BLaER1 treated with 17β-estradiol and CSF1 and Interleukin-3, amounts not matched to agents 10 nM and 100 nM (cell line): Measurements from ENCODE around the gene HSPB7.
"Not testable (repeated sequence)": the region's sequence is repeated elsewhere in the genome, so short reads cannot be mapped to it uniquely, and the experiment has no call there.

ENCODE experiments used
- H3K27ac ChIP-seq, 11 experiments: shearing (Covaris generic); formaldehyde crosslinking; 2 replicates each; pipeline ENCODE4 v1.8.1; 2022
- H3K27me3 ChIP-seq, 11 experiments: shearing (Covaris generic); formaldehyde crosslinking; 2 replicates each; pipeline ENCODE4 v1.8.1; 2022
- H3K36me3 ChIP-seq, 11 experiments: shearing (Covaris generic); formaldehyde crosslinking; 2 replicates each; pipeline ENCODE4 v1.8.1; 2022
- H3K4me1 ChIP-seq, 10 experiments: shearing (Covaris generic); formaldehyde crosslinking; 2 replicates each; pipeline ENCODE4 v1.8.1; 2022
- H3K4me2 ChIP-seq, 11 experiments: shearing (Covaris generic); formaldehyde crosslinking; 2 replicates each; pipeline ENCODE4 v1.8.1; 2022
- H3K4me3 ChIP-seq, 10 experiments: shearing (Covaris generic); formaldehyde crosslinking; 2 replicates each; pipeline ENCODE4 v1.8.1; 2022
- H3K9ac ChIP-seq, 11 experiments: shearing (Covaris generic); formaldehyde crosslinking; 2 replicates each; pipeline ENCODE4 v1.8.1; 2022
- H3K9me3 ChIP-seq, 11 experiments: shearing (Covaris generic); formaldehyde crosslinking; replicated peaks in 1 of 11; 2 replicates each; pipeline ENCODE4 v1.8.1; 2022
- H4K20me1 ChIP-seq, 11 experiments: shearing (Covaris generic); formaldehyde crosslinking; 2 replicates each; pipeline ENCODE4 v1.8.1; 2022
- Cebpa-rat ChIP-seq, 11 experiments: shearing (Covaris generic); IDR thresholded peaks; 2 replicates each; pipeline ENCODE4 v1.8.1; 2022

Gene HSPB7

GRCh38 chr1:16051039-16051438 is 33.2 kb upstream of the HSPB7 start:
- H3K27me3 ChIP-seq: no peaks in the 10 kb centered on the region
- no peaks in the 10 kb centered on the region; a peak in 1 of 22 replicates for H4K20me1 ChIP-seq
- no peak overlapping the region for H3K27ac ChIP-seq
- H3K9me3 ChIP-seq: no peaks in the 10 kb centered on the region
- H3K4me1 ChIP-seq: peaks cover 8 to 33% (median 28%) of the 10 kb centered on the region in 10 experiments; a peak in 18 of 20 replicates
- no peak overlapping the region for H3K4me2 ChIP-seq
- no peak overlapping the region for H3K9ac ChIP-seq
- no peak for TF ChIP-seq Cebpa-rat (IDR thresholded peaks at IDR 0.05)
- H3K36me3 ChIP-seq: no peaks in the 10 kb centered on the region
- H3K4me3 ChIP-seq: no peak overlapping the region

DNA sequence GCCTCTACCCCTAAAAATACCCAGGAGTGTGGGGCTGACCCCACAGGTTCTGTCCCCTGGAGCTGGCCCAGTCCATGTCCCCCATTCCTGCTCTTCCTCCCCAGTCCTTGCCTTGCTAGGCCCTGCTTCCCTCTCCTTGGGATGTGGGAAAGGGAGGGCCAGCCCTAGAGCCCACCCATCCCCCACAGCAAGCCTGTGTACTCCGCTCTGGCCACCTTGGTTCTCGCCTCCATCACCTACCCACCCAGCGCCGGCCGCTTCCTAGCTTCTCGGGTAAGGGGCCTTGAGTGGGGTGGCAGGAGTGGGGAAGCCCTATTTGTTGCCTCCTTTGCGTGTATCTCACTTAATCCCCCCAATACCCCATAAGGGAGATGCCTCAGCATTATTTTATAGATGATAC is 32.5 kb upstream of the HSPB7 start:
- Histone ChIP-seq H3K9ac (no peak overlapping the region), H3K4me3 (no peak overlapping the region), H4K20me1 (no peaks in the 10 kb centered on the region; a peak in 1 of 22 replicates), H3K9me3 (no peaks in the 10 kb centered on the region), H3K4me2 (no peak overlapping the region), H3K27me3 (no peaks in the 10 kb centered on the region), H3K36me3 (no peaks in the 10 kb centered on the region), H3K4me1 (peaks cover under 1 to 26% (median 21%) of the 10 kb centered on the region in 10 experiments; a peak in 17 of 20 replicates), H3K27ac (no peak overlapping the region)
- TF ChIP-seq Cebpa-rat (IDR thresholded peaks at IDR 0.05): no peak

GRCh38 chr1:16048573-16049189 is 30.8 kb upstream of the HSPB7 start:
- no peaks in the 10 kb centered on the region for H3K27me3 ChIP-seq
- H3K4me3 ChIP-seq: peak overlapping the region in 9 of 10 experiments; percentile 23 to 52 (median 40); a peak in 9 of 20 replicates
- peak overlapping the region in 4 of 11 experiments; percentile 41 to 49 (median 45); a peak in 6 of 22 replicates for H3K27ac ChIP-seq
- no peaks in the 10 kb centered on the region for H3K36me3 ChIP-seq
- H4K20me1 ChIP-seq: no peaks in the 10 kb centered on the region; a peak in 1 of 22 replicates
- TF ChIP-seq Cebpa-rat (IDR thresholded peaks at IDR 0.05): no peak
- H3K4me2 ChIP-seq: peak overlapping the region; percentile 60 to 82 (median 74)
- peak overlapping the region in 10 of 11 experiments; percentile 13 to 68 (median 58); a peak in 15 of 22 replicates for H3K9ac ChIP-seq
- H3K9me3 ChIP-seq: no peaks in the 10 kb centered on the region
- peaks cover 0 to 11% (median 7%) of the 10 kb centered on the region in 10 experiments; a peak in 15 of 20 replicates for H3K4me1 ChIP-seq

DNA sequence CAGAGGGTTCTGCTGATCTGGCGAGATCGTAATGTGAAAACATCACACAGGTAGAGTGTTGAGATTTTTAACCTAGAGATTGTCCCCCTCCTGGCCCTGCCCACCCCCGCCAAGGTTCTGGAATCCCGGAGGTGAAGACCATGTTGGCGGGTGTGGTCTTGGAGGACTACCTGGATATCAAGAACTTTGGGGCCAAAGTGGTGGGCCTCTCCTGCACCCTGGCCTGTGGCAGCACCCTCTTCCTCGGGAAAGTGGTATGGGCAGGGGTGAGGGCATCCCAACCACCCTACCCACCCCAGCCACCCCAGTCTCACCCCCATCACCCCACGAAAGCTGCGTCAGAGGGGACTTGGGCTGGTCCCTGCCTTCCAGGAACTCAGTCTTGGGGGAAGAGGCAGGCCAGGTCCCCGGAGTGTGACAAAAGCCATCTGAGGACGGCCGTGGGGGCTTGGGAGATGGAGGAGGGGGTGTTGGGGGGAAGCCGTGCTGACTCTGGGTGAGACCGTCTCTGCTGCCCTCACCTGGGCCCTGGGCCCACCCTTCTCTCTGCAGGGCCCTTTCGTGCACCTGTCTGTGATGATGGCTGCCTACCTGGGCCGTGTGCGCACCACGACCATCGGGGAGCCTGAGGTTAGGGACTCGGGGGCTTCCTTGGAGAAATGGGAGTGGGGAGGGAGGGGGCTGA is 30.1 kb upstream of the HSPB7 start:
- no peak overlapping the region for H3K27ac ChIP-seq
- peaks cover 0 to 11% (median 7%) of the 10 kb centered on the region in 10 experiments; a peak in 15 of 20 replicates for H3K4me1 ChIP-seq
- no peak overlapping the region for H3K9ac ChIP-seq
- no peaks in the 10 kb centered on the region for H3K9me3 ChIP-seq
- TF ChIP-seq Cebpa-rat (IDR thresholded peaks at IDR 0.05): no peak
- no peaks in the 10 kb centered on the region; a peak in 1 of 22 replicates for H4K20me1 ChIP-seq
- H3K27me3 ChIP-seq: no peaks in the 10 kb centered on the region
- H3K36me3 ChIP-seq: no peaks in the 10 kb centered on the region
- no peak overlapping the region for H3K4me3 ChIP-seq
- H3K4me2 ChIP-seq: peak overlapping the region in 8 of 11 experiments; percentile 8 to 79 (median 72); a peak in 10 of 22 replicates

GRCh38 chr1:16046842-16047241 is 29.0 kb upstream of the HSPB7 start:
- Histone ChIP-seq H3K4me1 (peaks cover 0 to 11% (median 7%) of the 10 kb centered on the region in 10 experiments; a peak in 15 of 20 replicates), H3K4me2 (no peak overlapping the region), H3K36me3 (no peaks in the 10 kb centered on the region), H3K27ac (no peak overlapping the region), H3K9me3 (no peaks in the 10 kb centered on the region), H3K4me3 (no peak overlapping the region), H3K27me3 (no peaks in the 10 kb centered on the region), H3K9ac (no peak overlapping the region), H4K20me1 (no peaks in the 10 kb centered on the region; a peak in 1 of 22 replicates)
- no peak for TF ChIP-seq Cebpa-rat (IDR thresholded peaks at IDR 0.05)

DNA sequence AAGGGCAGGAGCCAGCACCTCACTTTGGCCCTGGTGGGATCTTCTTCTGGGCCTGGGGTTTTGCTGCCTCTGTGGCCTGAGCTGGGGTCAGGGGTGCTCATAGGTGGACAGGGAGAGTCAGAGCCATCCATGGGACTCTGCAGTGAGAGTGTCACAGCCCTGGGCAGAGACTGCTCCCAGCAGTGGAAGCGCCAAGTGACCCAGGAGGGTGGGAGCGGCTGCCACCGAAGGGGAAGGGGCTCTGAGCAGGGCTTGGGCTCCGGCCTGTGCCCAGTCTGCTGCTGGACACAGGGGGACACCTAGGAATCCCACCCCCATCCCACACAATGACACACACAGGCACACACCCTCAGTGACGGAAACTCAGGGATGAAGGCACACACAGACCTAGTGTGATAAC is 26.1 kb upstream of the HSPB7 start:
- Histone ChIP-seq H3K4me3 (no peak overlapping the region), H3K9me3 (no peaks in the 10 kb centered on the region), H3K4me2 (no peak overlapping the region), H3K36me3 (no peaks in the 10 kb centered on the region), H3K4me1 (peaks cover 0 to 7% (median 4%) of the 10 kb centered on the region in 10 experiments; a peak in 14 of 20 replicates), H3K27me3 (no peaks in the 10 kb centered on the region), H3K9ac (no peak overlapping the region), H4K20me1 (no peaks in the 10 kb centered on the region; a peak in 1 of 22 replicates), H3K27ac (no peak overlapping the region)
- no peak for TF ChIP-seq Cebpa-rat (IDR thresholded peaks at IDR 0.05)

DNA sequence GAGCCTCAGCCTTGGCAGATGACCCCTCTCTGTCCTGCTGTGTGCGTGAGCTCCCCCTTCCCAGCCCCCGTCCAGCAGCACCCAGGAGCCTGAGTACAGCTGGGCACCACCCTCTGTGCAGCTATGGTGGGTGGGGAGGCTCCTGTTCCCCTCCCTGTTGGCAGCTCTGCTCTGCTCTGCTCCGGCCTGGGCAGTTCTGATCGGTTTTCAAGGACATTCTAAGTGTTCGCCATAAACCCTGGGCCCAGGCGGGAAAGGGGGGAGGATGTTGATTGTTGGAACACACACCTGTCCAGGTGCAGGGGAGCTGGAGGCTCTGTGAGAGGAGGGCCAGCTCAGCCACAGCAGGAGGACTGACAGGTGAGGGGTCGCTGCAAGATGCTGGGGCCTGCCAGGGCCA is 25.7 kb upstream of the HSPB7 start, which contains the start of gene CLCNKB:
CLCNKB (plus strand) TSS at position 262 of the 400 bp plus-strand sequence. CDS start 711 bp downstream, outside the sequence.
- TF ChIP-seq Cebpa-rat (IDR thresholded peaks at IDR 0.05): no peak
- Histone ChIP-seq H3K4me1 (peaks cover 0 to 4% (median under 1%) of the 10 kb centered on the region in 10 experiments; a peak in 2 of 20 replicates), H3K4me3 (no peak within 1 kb of the TSS)

DNA sequence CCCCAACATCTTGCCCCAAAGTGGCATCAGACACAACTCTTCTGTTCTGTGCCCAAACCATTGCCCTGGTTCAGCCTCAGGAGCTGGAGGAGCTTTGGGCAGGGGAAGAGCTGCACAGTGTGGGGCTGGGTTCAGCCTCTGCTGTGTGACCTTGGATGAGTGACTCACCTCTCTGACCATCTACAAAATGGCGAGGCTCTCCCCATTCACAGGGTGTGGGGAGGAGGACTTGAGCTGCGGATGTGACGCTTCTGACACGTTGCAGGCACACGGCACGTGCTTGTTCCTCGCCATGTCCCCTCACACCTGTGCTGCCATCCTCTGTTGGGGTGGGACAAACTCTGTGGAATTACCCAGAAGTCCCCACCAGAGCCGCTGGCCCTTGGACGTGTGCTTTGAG is 24.8 kb upstream of the HSPB7 start:
- H3K4me2 ChIP-seq, H4K20me1 ChIP-seq, H3K27ac ChIP-seq, H3K9ac ChIP-seq, H3K36me3 ChIP-seq, H3K9me3 ChIP-seq, H3K27me3 ChIP-seq, H3K4me3 ChIP-seq, H3K4me1 ChIP-seq: not testable (repeated sequence)

More for the DNA sequence above, 25.7 kb upstream of the HSPB7 start, which contains the start of gene CLCNKB:
- Histone ChIP-seq H3K27ac (no peak within 1 kb of the TSS), H3K36me3 (no peaks in the 10 kb centered on the region), H3K27me3 (no peaks in the 10 kb centered on the region), H3K4me2 (no peak within 1 kb of the TSS), H3K9me3 (no peaks in the 10 kb centered on the region), H4K20me1 (no peaks in the 10 kb centered on the region; a peak in 1 of 22 replicates), H3K9ac (no peak within 1 kb of the TSS)

GRCh38 chr1:16042096-16042495 is 24.3 kb upstream of the HSPB7 start:
- H3K9me3 ChIP-seq: no peaks in the 10 kb centered on the region
- no peaks in the 10 kb centered on the region for H3K4me1 ChIP-seq
- TF ChIP-seq Cebpa-rat (IDR thresholded peaks at IDR 0.05): no peak
- H3K27ac ChIP-seq: no peak overlapping the region
- no peak overlapping the region for H3K4me3 ChIP-seq
- no peaks in the 10 kb centered on the region; a peak in 1 of 22 replicates for H4K20me1 ChIP-seq
- H3K36me3 ChIP-seq: no peaks in the 10 kb centered on the region
- no peak overlapping the region for H3K4me2 ChIP-seq
- H3K27me3 ChIP-seq: no peaks in the 10 kb centered on the region
- H3K9ac ChIP-seq: no peak overlapping the region
